ENCODE results near the gene TGM2.

TGM2 gene

DNA sequence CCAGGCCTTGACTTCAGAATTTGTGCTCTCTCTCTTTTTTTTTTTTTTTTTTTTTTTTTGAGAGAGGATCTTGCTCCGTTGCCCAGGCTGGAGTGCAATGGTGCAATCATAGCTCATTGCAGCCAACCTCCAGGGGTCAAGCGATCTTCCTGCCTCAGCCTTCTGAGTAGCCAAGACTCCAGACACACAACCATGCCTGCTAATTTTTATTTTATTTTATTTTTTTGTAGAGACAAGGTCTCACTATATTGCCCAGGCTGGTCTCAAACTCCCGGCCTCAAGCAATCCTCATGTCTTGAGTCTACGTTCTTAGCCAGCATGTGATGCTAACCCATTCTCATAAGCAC is 19.4 kb downstream of the TGM2 start:
- TF ChIP-seq, protein P1, sequence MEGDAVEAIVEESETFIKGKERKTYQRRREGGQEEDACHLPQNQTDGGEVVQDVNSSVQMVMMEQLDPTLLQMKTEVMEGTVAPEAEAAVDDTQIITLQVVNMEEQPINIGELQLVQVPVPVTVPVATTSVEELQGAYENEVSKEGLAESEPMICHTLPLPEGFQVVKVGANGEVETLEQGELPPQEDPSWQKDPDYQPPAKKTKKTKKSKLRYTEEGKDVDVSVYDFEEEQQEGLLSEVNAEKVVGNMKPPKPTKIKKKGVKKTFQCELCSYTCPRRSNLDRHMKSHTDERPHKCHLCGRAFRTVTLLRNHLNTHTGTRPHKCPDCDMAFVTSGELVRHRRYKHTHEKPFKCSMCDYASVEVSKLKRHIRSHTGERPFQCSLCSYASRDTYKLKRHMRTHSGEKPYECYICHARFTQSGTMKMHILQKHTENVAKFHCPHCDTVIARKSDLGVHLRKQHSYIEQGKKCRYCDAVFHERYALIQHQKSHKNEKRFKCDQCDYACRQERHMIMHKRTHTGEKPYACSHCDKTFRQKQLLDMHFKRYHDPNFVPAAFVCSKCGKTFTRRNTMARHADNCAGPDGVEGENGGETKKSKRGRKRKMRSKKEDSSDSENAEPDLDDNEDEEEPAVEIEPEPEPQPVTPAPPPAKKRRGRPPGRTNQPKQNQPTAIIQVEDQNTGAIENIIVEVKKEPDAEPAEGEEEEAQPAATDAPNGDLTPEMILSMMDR (IDR thresholded peaks at IDR 0.05) = no peak

DNA sequence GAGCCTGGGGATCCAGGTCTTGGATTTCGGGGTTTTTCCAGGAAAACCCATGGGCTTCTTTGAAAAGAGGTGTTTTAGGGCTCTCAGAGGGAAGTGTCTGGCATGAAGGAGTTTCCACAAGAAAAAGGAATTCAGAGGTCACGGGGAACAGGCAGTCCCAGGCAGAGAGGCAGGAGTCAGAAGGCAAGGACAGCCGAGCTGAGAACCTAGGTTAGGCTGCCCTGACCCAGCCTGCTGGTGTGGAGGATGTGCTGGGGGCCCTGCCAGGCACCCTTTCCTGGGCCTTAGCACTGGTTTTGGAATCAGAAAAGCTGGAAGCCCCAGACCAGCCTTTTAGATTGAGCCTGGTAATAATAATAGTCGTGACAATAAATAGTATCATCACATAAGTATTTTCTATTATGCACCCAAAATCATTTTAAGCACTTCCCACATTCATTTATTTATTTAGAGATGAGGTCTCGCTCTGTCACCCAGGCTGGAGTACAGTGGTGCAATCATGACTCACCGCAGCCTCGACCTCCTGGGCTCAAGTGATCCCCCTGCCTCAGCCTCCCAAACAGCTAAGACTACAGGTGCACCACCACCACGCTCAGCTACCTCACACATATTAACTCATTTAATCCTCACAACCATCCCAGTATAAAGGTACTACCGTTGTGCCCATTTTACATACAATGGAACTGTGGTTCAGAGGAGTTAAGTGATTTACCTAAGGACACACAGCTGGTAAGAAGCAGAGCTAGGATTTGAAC is 19.9 kb downstream of the TGM2 start:
- TF ChIP-seq, protein P1 (IDR thresholded peaks at IDR 0.05) = no peak

DNA sequence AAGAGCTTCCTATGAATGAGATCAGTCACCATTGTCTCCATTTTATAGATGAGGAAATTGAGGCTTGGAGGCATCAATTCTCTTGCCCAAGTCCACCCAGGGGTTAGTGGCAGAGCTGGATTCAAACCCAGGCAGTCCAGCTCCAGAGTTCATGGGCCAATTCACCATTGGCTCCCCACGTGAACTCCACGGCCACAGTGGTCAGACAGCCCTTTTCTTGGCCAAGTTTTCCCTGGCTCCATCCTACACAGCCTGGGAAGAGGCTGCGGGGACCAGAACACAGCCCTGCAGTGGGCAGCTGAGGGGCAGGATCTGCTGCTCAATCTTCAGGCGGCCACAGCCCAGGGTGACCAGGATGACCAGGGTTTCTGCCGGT is 20.5 kb downstream of the TGM2 start:
- TF ChIP-seq, protein P1 (IDR thresholded peaks at IDR 0.05) = no peak

GRCh38 chr20:38143646-38144554 is 21.2 kb downstream of the TGM2 start:
- TF ChIP-seq, protein P1 (IDR thresholded peaks at IDR 0.05) = no peak

DNA sequence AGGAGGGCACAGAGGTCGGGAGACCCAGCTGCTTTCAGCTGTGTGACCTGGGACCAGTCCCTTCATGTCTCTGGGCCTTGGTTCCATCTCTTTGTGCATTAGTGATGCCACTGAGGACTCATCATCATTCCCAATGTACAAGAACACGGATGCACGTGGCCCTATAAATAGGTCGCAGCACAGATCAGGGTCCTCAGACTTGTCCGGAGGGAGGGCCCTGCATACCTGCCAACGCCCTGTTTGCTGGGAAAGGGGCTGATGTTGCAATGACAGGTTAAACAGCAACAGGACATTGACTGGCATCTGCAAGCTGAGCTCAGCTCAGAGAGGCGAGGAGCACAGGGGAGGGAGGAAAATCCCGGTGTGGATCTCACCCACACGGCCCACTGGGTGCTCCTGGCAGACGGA is 21.8 kb downstream of the TGM2 start:
- TF ChIP-seq, protein P1 (IDR thresholded peaks at IDR 0.05) = no peak

- TF ChIP-seq, protein P1 (IDR thresholded peaks at IDR 0.05) = no peak
Measured at GRCh38 chr20:38141889-38142494, 23.1 kb downstream of the TGM2 start.

DNA sequence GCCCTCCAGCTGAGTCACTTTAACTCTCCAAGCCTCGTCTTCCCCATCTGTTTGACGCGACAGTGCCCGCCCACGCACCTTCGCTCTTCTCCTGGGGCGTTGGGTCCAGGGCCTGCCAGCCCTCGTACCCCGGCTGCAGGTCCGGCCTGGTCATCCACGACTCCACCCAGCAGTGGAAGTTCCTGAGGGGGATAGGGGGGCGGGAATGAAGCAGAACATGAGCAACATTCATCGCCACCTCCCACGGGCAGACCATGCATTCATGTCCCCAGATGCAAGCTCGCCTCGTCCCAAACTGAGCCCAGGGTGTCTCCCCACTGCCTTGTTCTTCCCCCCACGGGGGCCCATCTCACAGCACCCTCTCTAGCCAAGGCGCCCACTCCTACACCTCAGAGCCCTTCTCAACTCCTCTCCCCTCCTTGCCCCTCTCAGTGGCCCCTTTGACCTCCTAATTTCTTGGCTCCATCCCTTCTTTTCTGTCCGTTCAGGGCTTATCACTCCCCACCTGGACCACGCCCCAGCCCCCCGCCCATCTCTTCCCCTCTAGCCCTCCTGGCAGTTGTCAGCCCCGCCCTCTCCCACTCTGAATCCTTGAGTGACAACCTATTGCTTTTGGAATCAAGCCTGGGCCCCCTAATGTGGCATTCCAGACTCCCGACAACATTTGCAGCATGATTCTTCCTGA is 23.7 kb downstream of the TGM2 start:
- TF ChIP-seq, protein P1 (IDR thresholded peaks at IDR 0.05) = no peak
